ENCODE measurements around the gene VASP.

The VASP gene

GRCh38 chr19:45463241-45463640, 44.0 kb upstream of the VASP start:
- TF ChIP-seq REST (IDR thresholded peaks at IDR 0.05; ENCODE audit: insufficient read depth in 1 of 2, low read depth in 2 of 2, low read length in 2 of 2), result no peak
- TF ChIP-seq TAF1 (IDR thresholded peaks at IDR 0.05; ENCODE audit: borderline replicate concordance, insufficient read depth, low read length), result no peak
- no peak for TF ChIP-seq FOXP2 (optimal IDR thresholded peaks at IDR 0.05; ENCODE audit: borderline replicate concordance, extremely low read depth, extremely low read length, insufficient read depth)

GRCh38 chr19:45464274-45464673, 43.0 kb upstream of the VASP start:
- TF ChIP-seq REST (IDR thresholded peaks at IDR 0.05; ENCODE audit: insufficient read depth in 1 of 2, low read depth in 2 of 2, low read length in 2 of 2) (no peak), FOXP2 (optimal IDR thresholded peaks at IDR 0.05; ENCODE audit: borderline replicate concordance, extremely low read depth, extremely low read length, insufficient read depth) (no peak), SIN3A (IDR thresholded peaks at IDR 0.05; ENCODE audit: borderline replicate concordance, insufficient read depth, low read length) (no peak)

DNA sequence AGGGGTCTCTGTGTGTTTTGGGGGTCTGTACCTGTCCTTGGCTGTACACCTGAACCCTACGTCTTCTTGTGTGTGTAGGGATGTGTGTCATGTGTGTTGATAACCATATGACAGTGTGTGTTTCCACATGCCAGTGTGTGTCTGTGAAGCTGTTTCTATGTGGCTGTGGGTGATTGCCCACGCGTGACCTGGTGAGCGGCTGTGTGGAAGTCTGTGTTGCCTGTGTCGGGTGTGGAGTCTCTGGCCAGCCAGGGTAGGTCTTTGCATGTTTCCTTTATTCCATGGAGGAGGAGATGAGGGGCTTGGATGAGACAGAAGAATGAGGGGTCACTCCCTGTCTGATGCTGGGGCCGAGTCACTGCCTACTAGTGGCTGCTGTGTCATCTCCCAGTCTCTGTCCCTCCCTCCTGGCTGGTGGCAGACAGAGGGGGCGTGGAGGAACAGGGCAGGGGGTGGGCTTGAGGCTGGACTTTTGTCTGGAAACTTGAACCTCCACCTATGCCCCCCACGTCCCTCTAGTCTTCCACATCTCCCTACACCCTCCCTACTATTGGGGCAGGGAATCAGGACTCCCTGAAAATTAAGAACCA, 42.3 kb upstream of the VASP start:
- no peak for TF ChIP-seq TAF1 (IDR thresholded peaks at IDR 0.05; ENCODE audit: borderline replicate concordance, insufficient read depth, low read length)
- no peak for TF ChIP-seq POLR2AphosphoS5 (IDR thresholded peaks at IDR 0.05; ENCODE audit: low read depth, low read length)
- TF ChIP-seq REST (IDR thresholded peaks at IDR 0.05; ENCODE audit: insufficient read depth in 1 of 2, low read depth in 2 of 2, low read length in 2 of 2), result no peak
- TF ChIP-seq FOXP2 (optimal IDR thresholded peaks at IDR 0.05; ENCODE audit: borderline replicate concordance, extremely low read depth, extremely low read length, insufficient read depth), result no peak
- TF ChIP-seq SIN3A (IDR thresholded peaks at IDR 0.05; ENCODE audit: borderline replicate concordance, insufficient read depth, low read length), result no peak

DNA sequence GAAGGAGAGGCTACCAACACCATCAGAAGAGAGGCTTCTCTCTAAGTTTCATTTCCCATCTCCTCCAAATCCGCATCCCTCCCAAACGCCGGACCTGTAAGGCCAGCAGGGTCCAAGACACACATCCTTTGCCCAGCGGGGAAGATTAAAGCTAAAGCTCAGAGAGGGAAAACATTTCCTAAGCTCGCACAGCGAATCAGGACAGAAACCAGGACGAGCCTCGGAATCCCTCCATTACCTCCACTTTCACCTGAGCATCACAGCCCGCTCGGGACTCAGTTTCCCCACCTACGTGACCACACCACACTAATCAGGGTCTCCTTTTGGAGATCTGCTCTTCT, 40.2 kb upstream of the VASP start:
- TF ChIP-seq TAF1 (IDR thresholded peaks at IDR 0.05; ENCODE audit: borderline replicate concordance, insufficient read depth, low read length) (no peak), SIN3A (IDR thresholded peaks at IDR 0.05; ENCODE audit: borderline replicate concordance, insufficient read depth, low read length) (no peak), REST (IDR thresholded peaks at IDR 0.05; ENCODE audit: insufficient read depth in 1 of 2, low read depth in 2 of 2, low read length in 2 of 2) (no peak; a peak in 1 of 4 replicates), FOXP2 (optimal IDR thresholded peaks at IDR 0.05; ENCODE audit: borderline replicate concordance, extremely low read depth, extremely low read length, insufficient read depth) (no peak), POLR2AphosphoS5 (IDR thresholded peaks at IDR 0.05; ENCODE audit: low read depth, low read length) (no peak)
